ENCODE results near the gene SPANXA1.
"Not testable (repeated sequence)": the region's sequence is repeated elsewhere in the genome, so short reads cannot be mapped to it uniquely, and the experiment has no call there.

SPANXA1 gene

DNA sequence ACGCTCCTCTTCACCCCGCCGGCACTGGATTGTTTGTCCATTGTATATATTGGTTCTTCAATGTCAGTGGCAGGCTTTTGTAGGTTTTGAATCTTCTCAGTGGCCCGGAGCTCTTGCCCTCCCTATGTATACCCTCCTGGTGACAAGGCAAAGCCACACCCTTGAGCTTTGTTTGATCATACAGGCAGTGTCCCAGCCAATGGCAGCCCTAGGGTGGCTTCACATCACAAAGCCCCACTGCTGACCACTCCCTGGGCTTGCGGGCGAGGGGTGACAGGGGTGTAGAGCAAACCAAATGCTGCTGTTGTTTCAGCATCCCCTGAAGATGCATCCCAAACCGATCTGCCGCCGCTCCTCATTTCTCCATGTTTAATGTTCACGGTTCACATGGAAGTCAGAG is at the start of gene SPANXA1:
SPANXA1 (minus strand) TSS at position 101 of the 400 bp plus-strand sequence; CDS start at position 41, 60 bp downstream.
- DNase-seq (ENCODE audit: low spot score) = not testable (repeated sequence)

DNA sequence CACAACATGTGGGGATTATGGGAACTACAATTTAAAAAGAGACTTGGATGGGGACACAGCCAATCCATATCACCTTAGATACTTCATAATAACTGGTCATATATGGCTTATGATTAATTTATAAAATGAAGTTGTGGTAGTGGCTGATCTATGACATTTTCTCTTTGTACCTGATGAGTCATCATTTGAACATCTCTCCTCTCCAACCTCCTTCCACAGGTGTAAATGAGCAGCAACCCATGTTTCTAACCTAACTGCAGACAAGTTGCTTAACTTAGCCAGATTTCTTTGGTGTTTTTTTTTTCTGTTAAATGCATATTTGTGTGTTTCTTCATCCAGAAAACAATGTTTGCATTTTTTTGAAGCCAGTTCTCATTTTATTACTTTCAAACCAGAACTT is 47.6 kb upstream of the SPANXA1 start:
- DNase-seq (ENCODE audit: low spot score) = no peak

GRCh38 chrX:141619336-141619735 is 34.8 kb upstream of the SPANXA1 start:
- no peak for DNase-seq (ENCODE audit: low spot score)

GRCh38 chrX:141609111-141609510 is 24.6 kb upstream of the SPANXA1 start:
- DNase-seq (ENCODE audit: low spot score) = no peak

DNA sequence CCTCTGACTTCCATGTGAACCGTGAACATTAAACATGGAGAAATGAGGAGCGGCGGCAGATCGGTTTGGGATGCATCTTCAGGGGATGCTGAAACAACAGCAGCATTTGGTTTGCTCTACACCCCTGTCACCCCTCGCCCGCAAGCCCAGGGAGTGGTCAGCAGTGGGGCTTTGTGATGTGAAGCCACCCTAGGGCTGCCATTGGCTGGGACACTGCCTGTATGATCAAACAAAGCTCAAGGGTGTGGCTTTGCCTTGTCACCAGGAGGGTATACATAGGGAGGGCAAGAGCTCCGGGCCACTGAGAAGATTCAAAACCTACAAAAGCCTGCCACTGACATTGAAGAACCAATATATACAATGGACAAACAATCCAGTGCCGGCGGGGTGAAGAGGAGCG is 4.9 kb upstream of the SPANXA1 start, which contains the start of gene SPANXA2:
SPANXA2 (plus strand) TSS at position 301 of the 400 bp plus-strand sequence; CDS start at position 361, 60 bp downstream.
- not testable (repeated sequence) for DNase-seq (ENCODE audit: low spot score)

GRCh38 chrX:141542551-141542950 is 42.0 kb downstream of the SPANXA1 start:
- not testable (repeated sequence) for DNase-seq (ENCODE audit: low spot score)
